Ramos (cell line): ENCODE data around the gene CBLN2.

ENCODE experiments used
- in situ Hi-C: fragments of 300-500 bp; cut with MboI; formaldehyde crosslinking; loops from one replicate; pipeline ENCODE4 v1.14.3; 2022; ENCODE audit warnings: low sequenced_read_pairs; ENCODE audit not compliant: unreplicated experiment

CBLN2 gene

GRCh38 chr18:72544092-72544886 lies at the start of gene CBLN2:
Gene CBLN2 (minus strand): TSS chr18:72544342. CDS start chr18:72542160, 2,182 bp downstream.
- in situ Hi-C loops = no loop called here

- in situ Hi-C loops = no loop called here
These were observed 44.2 kb upstream of the CBLN2 start for GRCh38 chr18:72588360-72588759.

- in situ Hi-C loops = no loop called here
These were observed 40.6 kb upstream of the CBLN2 start for GRCh38 chr18:72584787-72585186.

GRCh38 chr18:72581976-72582375 lies 37.8 kb upstream of the CBLN2 start:
- in situ Hi-C loops = no loop called here

GRCh38 chr18:72572896-72573295 lies 28.8 kb upstream of the CBLN2 start:
- in situ Hi-C loops = no loop called here

- in situ Hi-C loops = no loop called here
These were observed 22.1 kb upstream of the CBLN2 start for GRCh38 chr18:72566290-72566689.

- in situ Hi-C loops = no loop called here
These were observed 11.8 kb upstream of the CBLN2 start for GRCh38 chr18:72555968-72556367.

GRCh38 chr18:72555101-72555500 lies 11.0 kb upstream of the CBLN2 start:
- in situ Hi-C loops = no loop called here

GRCh38 chr18:72543357-72544055 lies 636 bp downstream of the CBLN2 start:
- in situ Hi-C loops = no loop called here

GRCh38 chr18:72542984-72543356 lies 1.2 kb downstream of the CBLN2 start:
- in situ Hi-C loops = no loop called here

GRCh38 chr18:72542342-72542741 lies 1.8 kb downstream of the CBLN2 start:
- in situ Hi-C loops = no loop called here

GRCh38 chr18:72541871-72542332 lies 2.2 kb downstream of the CBLN2 start:
- in situ Hi-C loops = no loop called here

GRCh38 chr18:72539901-72540300 lies 4.2 kb downstream of the CBLN2 start:
- in situ Hi-C loops = no loop called here

- in situ Hi-C loops = no loop called here
These were observed 13.5 kb downstream of the CBLN2 start for GRCh38 chr18:72530622-72531021.

- in situ Hi-C loops = no loop called here
These were observed 39.3 kb downstream of the CBLN2 start for GRCh38 chr18:72504866-72505265.

GRCh38 chr18:72502671-72503431 lies 41.3 kb downstream of the CBLN2 start:
- in situ Hi-C loops = no loop called here

- in situ Hi-C loops = no loop called here
These were observed 51.6 kb downstream of the CBLN2 start for GRCh38 chr18:72492497-72492896.
